ENCODE measurements around the gene ROBO1.
"Not testable (repeated sequence)": the region's sequence is repeated elsewhere in the genome, so short reads cannot be mapped to it uniquely, and the experiment has no call there.

The ROBO1 gene

DNA sequence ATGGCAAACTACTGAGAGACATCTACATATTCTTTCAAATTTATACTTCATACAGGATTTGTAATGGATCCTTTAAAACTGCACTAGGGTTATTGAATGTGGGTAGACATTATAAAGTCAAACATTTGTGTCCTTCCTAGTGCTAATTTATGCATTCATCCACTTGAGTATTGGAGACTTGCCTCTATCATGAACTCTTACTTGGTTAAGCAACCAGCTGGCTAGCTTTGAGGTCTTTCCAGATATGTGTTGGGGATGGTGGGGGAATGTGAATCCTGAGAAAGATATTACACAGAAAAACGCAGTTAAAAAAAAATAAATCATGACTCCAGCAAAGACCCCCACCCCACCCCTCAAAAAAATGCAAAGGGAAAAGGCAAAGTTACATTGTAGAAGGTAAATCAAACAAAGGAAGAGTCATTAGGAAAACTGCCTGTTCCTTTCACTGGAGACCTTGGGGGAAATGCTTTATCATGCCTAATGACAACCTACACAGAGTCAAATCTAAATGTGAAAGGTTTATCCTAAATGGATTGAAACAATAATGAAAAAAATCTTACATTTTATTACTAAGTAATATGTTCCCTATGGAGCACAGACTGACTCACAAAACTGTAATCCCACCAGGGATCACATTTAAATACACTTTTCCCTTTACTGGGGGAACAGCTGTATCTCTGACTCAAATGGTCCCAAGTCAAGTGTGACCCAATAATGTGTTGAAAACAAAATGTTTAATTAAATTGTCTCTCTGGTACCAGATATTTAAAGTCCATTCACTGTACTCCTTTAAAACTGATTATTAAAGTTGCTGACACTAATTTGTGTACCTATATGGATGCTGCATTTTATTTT, 522.3 kb downstream of the ROBO1 start:
- no peak for DNase-seq (ENCODE audit: low read depth)

- DNase-seq (ENCODE audit: low read depth) = no peak
Observed at GRCh38 chr3:79236496-79236895, 531.3 kb downstream of the ROBO1 start.

GRCh38 chr3:79233431-79234060, 534.3 kb downstream of the ROBO1 start:
- DNase-seq (ENCODE audit: low read depth) = no peak

GRCh38 chr3:79230266-79230665, 537.5 kb downstream of the ROBO1 start:
- DNase-seq (ENCODE audit: low read depth) = no peak

DNA sequence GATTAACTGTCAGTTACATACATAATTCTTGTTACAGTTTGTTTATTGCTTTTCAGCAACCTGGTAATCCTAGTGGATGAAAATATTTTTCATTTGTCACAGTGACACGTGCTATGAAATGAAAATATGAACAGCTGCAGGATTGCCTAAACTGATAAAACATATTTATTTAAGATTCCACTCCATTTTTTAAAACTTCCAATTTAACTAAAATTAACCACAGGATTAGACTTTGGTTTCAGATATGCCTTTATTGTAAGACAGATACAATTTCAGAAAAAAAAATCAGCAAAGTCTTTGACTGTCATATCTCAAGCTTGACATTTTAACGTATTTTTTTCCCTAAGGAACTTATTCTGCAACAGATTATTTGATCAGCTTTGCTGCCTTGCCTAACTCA, 550.7 kb downstream of the ROBO1 start:
- DNase-seq (ENCODE audit: low read depth) = no peak

- DNase-seq (ENCODE audit: low read depth) = no peak
Observed at GRCh38 chr3:79215286-79215685, 552.5 kb downstream of the ROBO1 start.

DNA sequence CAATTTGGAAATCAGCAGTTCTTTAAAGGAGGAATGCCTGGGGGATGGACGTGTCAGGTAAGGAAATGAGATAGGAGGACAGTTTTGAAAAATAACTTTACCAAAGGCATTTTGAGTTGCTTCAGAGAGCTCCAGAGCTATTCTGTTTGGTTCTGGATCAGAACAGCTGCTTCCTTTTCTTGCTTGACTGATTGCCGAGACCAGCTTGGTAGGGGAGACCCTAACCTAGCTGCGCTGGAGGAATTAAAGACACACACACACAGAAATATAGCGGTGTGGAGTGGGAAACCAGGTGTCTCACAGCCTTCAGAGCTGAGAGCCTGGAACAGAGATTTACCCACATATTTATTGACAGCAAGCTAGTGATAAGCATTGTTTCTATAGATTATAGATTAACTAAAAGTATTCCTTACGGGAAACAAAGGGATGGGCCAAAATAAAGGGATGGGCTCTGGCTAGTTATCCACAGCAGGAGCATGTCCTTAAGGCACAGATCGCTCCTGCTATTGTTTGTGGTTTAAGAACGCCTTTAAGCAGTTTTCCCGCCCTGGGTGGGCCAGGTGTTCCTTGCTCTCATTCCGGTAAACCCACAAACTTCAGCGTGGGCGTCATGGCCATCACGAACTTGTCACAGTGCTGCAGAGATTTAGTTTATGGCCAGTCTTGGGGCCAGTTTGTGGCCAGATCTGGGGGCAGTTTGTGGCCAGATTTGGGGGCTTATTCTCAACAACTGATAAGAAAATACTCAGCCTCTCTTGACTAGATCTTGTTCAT, 556.0 kb downstream of the ROBO1 start:
- no peak for DNase-seq (ENCODE audit: low read depth)

- DNase-seq (ENCODE audit: low read depth) = no peak
Observed at GRCh38 chr3:79204351-79204750, 563.4 kb downstream of the ROBO1 start.

DNA sequence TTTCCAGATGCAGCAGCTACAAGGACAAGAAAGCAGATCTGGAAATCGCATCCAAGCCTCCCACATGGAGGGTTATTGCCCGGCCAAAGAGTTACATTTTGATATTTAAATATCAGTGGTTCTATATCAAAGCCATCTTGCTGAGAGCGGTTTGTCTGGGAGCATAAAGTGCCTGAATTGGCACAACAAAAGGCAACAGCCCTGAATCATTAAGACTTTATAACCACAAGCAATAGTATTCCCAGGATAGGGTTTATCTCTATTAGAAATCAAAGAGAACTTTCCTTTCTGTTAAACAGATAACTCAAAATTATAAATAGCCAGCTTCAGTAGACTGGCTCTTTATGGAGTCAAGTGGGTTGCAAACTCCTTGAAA, 564.7 kb downstream of the ROBO1 start:
- DNase-seq (ENCODE audit: low read depth) = no peak

DNA sequence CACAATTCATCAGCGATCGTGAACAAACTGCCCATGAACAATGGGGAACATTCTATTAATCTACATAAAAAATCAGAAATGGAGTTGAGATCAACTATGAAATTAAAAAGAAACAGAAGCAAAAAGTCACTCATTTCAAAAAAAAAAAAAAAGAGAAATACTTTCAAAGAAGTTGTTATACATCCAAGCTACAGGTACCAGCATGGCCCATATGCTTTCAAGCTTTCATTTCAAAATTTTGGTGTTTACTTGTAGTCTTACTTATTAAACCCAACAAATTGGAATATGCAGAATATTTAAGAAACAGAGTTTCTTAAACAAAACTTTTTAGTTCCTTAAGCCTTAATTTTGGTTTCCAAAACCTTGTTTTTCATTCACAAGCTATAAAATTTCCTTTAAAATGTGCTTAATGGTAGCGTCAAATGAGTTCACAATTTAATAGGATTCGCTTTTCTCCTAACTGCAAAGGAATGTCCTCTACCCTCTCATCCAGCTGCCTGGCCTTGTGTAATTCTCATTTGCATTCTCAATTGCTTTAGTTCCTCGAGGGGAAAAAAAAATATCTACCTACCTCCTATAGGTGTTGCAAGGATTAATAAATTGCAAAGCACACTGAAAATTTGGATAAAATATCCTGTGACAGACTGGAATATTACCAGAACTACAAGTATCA, 565.2 kb downstream of the ROBO1 start:
- DNase-seq (ENCODE audit: low read depth) = no peak

DNA sequence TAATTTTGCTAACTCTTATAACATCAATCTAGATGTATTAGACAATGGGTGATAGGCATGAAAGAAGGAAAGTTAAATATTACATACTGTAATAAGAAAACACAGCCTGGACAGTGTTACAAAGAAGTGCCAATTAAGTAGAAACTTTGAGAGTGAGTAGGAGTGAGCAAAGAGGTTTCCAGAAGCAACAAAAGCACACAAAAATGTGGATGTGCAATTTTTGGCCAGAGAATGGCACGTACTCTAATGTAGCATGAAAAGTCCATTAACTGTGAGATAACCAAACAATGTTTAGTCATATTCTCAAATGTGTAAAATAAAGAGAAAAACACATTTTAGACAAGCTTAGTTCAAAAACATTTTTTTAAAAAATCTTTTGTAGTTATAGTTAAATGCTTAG, 567.3 kb downstream of the ROBO1 start:
- DNase-seq (ENCODE audit: low read depth) = no peak

GRCh38 chr3:79199966-79200365, 567.8 kb downstream of the ROBO1 start:
- DNase-seq (ENCODE audit: low read depth) = no peak

DNA sequence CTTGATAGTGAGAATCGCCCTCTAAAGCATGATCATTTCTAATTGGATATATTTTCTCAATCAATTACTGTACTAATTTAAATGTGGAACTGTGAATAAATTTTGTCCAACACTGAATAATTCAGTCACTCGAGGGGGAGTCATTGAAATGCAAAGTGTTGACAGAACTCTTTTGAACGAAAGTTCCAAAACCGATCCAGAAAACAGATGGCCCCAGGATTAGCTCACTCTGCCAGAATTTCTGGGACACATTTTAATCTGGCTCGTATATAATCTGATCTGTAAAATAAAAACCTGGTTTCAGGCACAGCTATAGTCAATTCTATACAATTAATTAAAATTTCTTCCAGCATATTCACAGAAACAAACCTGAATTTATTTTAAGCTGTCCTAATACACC, 580.4 kb downstream of the ROBO1 start:
- no peak for DNase-seq (ENCODE audit: low read depth)

- no peak for DNase-seq (ENCODE audit: low read depth)
Observed at GRCh38 chr3:79184251-79184650, 583.5 kb downstream of the ROBO1 start.

DNA sequence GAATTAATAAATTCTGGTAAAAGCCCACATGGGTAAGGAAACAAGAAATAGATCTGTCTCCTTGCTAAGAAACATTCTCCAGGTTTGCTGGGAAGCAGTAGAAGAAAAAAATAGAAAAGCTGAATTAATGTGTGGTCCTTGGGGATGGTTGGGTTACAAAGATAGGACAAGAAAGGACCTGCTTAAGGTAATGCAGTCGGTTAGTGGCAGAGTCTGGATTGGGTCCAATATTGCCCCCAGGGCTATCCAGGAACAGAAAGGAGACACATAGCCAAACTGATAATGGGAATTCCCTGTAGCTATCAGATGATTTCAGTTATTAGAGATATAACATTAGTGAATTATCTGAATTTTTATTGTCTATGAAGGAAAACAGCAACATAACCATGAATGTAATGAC, 584.3 kb downstream of the ROBO1 start:
- no peak for DNase-seq (ENCODE audit: low read depth)

- DNase-seq (ENCODE audit: low read depth) = no peak
Observed at GRCh38 chr3:79178471-79179180, 589.2 kb downstream of the ROBO1 start.

DNA sequence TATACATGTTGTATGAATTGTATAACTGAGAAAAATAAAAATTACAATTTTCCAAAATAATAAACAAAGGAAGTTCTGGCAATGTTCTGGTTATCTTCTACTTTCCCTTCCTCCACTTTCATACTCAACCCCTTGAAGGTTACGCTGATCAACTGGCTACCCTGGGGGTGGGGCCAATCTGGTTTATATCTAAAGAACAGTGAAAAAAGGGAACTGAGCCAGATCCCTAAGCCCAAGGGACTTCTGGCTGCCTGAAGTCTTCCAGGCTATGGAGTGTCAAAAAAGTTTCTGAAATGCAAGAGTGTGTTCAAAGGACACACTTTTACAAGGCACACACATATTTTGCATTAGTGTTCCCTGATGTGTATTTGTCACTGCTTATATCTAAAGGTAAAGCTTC, 591.9 kb downstream of the ROBO1 start:
- no peak for DNase-seq (ENCODE audit: low read depth)

- DNase-seq (ENCODE audit: low read depth) = not testable (repeated sequence)
Observed at GRCh38 chr3:79173259-79173658, 594.5 kb downstream of the ROBO1 start.

- no peak for DNase-seq (ENCODE audit: low read depth)
Observed at GRCh38 chr3:79172241-79172640, 595.6 kb downstream of the ROBO1 start.

- no peak for DNase-seq (ENCODE audit: low read depth)
Observed at GRCh38 chr3:79170021-79170420, 597.8 kb downstream of the ROBO1 start.

- no peak for DNase-seq (ENCODE audit: low read depth)
Observed at GRCh38 chr3:79167651-79168416, 600.0 kb downstream of the ROBO1 start.
